NB4 (cell line): Measurements from ENCODE around the gene RASSF7.

ENCODE experiments used
- DNase-seq: peaks from one replicate; pipeline ENCODE4 v3.0.0; 2010; ENCODE audit warnings: low read depth
- H3K4me3 ChIP-seq: one replicate; pipeline ENCODE4 v1.5.1; 2011; ENCODE audit warnings: mild to moderate bottlenecking, low read depth, low read length, moderate library complexity
- MYC ChIP-seq: IDR thresholded peaks from 2 replicates; pipeline ENCODE4 v1.6.1; 2011; ENCODE audit warnings: low read depth, low read length
- POLR2A ChIP-seq: IDR thresholded peaks from 2 replicates; pipeline ENCODE4 v1.6.1; 2011; ENCODE audit warnings: mild to moderate bottlenecking; ENCODE audit not compliant: insufficient read length; ENCODE audit errors: extremely low read depth
- TF ChIP-seq, protein P1 (sequence below): IDR thresholded peaks from 2 replicates; pipeline ENCODE4 v1.6.1; 2011; ENCODE audit warnings: low read depth, low read length
- TF ChIP-seq, protein P2 (sequence below): IDR thresholded peaks from one replicate; pipeline ENCODE4 v1.5.1; 2012; ENCODE audit warnings: low read depth, low read length

RASSF7 gene

DNA sequence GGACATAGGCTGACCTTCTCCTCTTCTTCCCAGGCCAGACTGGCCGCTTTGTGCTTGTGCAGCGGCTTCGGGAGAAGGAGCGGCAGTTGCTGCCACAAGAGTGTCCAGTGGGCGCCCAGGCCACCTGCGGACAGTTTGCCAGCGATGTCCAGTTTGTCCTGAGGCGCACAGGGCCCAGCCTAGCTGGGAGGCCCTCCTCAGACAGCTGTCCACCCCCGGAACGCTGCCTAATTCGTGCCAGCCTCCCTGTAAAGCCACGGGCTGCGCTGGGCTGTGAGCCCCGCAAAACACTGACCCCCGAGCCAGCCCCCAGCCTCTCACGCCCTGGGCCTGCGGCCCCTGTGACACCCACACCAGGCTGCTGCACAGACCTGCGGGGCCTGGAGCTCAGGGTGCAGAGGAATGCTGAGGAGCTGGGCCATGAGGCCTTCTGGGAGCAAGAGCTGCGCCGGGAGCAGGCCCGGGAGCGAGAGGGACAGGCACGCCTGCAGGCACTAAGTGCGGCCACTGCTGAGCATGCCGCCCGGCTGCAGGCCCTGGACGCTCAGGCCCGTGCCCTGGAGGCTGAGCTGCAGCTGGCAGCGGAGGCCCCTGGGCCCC lies 1.4 kb downstream of the RASSF7 start:
- no peak for DNase-seq
- TF ChIP-seq, protein P1, sequence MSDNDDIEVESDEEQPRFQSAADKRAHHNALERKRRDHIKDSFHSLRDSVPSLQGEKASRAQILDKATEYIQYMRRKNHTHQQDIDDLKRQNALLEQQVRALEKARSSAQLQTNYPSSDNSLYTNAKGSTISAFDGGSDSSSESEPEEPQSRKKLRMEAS, result no peak
- TF ChIP-seq, protein P2, sequence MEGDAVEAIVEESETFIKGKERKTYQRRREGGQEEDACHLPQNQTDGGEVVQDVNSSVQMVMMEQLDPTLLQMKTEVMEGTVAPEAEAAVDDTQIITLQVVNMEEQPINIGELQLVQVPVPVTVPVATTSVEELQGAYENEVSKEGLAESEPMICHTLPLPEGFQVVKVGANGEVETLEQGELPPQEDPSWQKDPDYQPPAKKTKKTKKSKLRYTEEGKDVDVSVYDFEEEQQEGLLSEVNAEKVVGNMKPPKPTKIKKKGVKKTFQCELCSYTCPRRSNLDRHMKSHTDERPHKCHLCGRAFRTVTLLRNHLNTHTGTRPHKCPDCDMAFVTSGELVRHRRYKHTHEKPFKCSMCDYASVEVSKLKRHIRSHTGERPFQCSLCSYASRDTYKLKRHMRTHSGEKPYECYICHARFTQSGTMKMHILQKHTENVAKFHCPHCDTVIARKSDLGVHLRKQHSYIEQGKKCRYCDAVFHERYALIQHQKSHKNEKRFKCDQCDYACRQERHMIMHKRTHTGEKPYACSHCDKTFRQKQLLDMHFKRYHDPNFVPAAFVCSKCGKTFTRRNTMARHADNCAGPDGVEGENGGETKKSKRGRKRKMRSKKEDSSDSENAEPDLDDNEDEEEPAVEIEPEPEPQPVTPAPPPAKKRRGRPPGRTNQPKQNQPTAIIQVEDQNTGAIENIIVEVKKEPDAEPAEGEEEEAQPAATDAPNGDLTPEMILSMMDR, result no peak
- no peak for TF ChIP-seq POLR2A
- no peak for TF ChIP-seq MYC
- no peak overlapping the region for H3K4me3 ChIP-seq

DNA sequence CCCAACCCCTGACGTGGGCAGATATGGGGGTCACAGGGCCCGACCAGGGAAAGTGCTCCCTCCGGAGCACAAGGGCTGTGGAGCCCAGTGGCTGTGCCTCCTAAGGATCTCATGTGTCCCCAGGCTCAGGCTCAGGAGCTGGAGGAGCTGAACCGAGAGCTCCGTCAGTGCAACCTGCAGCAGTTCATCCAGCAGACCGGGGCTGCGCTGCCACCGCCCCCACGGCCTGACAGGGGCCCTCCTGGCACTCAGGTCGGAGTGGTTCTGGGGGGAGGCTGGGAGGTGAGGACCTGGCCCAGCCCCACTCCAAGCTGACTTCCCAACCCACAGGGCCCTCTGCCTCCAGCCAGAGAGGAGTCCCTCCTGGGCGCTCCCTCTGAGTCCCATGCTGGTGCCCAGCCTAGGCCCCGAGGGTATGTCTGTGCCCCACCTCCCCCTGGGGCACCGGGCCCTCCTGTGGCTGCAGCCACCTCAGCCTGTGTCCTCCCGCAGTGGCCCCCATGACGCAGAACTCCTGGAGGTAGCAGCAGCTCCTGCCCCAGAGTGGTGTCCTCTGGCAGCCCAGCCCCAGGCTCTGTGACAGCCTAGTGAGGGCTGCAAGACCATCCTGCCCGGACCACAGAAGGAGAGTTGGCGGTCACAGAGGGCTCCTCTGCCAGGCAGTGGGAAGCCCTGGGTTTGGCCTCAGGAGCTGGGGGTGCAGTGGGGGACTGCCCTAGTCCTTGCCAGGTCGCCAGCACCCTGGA lies 2.5 kb downstream of the RASSF7 start:
- no peak for DNase-seq
- TF ChIP-seq POLR2A, result no peak
- TF ChIP-seq, protein P2, result no peak
- TF ChIP-seq, protein P1, result no peak
- no peak for TF ChIP-seq MYC
- no peak overlapping the region for H3K4me3 ChIP-seq

DNA sequence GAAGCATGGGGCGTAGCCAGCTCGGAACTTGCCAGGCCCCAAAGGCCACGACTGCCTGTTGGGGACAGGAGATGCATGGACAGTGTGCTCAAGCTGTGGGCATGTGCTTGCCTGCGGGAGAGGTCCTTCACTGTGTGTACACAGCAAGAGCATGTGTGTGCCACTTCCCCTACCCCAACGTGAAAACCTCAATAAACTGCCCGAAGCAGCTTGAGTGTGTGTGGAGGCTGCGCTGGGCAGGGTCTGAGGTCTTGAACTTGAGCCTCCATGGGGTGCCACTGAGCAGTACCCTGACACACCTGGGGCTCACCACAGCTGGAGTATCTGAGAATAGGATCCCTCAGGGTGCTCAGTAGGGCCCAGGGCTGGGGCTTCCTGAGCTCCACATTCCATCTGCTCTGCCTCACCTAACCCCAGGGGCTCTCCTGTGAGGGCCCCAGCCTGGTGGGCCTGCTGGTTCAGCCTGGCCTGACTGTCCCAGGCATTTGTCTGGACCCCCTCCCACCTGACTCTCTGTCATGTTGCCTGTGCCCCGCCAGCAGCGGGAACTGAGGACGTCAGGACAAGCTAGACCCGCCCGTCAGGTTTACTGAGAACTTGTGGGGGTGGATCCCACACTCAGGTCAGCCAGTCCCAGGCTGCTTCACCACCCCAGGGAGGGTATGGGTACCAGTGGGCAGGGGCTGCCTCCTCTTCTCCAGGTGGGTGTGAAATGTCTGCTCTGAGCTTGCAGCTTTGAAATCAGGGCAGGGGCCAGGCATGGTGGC lies 3.2 kb downstream of the RASSF7 start:
- no peak for DNase-seq
- TF ChIP-seq MYC (no peak), POLR2A (no peak)
- TF ChIP-seq, protein P2, result no peak
- TF ChIP-seq, protein P1, result no peak
- no peak overlapping the region for H3K4me3 ChIP-seq

DNA sequence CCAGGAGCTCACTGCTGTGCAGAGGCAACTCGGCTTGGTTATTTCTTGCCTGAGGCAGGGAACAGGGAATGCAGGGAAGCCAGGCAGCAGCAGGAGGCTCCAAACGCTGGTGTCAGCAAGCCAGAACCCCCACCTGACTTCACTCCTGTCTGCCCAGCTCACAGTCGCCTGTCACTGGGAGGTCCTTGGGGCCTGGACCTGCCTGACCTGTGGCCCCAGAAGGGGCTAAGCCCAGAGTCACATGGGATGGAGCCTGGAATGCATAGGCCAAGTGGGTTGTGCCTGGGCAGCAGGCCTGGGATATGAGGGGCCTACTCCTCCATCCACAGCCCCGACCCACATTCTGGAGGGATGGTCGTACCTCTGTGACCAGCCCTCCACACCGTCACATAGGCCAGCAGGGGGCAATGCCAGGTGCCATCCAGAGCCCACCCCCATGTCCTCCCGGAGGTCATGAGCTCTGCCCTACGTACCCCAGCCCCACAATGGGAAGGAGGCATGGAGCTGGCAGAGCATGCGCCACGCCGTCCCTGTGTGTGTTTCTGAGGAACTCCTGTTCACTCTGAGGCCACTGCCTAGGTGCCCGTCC lies 5.2 kb downstream of the RASSF7 start:
- TF ChIP-seq, protein P2, result no peak
- TF ChIP-seq MYC (no peak), POLR2A (no peak)
- TF ChIP-seq, protein P1, result no peak
- DNase-seq, result no peak
- H3K4me3 ChIP-seq, result no peak overlapping the region

DNA sequence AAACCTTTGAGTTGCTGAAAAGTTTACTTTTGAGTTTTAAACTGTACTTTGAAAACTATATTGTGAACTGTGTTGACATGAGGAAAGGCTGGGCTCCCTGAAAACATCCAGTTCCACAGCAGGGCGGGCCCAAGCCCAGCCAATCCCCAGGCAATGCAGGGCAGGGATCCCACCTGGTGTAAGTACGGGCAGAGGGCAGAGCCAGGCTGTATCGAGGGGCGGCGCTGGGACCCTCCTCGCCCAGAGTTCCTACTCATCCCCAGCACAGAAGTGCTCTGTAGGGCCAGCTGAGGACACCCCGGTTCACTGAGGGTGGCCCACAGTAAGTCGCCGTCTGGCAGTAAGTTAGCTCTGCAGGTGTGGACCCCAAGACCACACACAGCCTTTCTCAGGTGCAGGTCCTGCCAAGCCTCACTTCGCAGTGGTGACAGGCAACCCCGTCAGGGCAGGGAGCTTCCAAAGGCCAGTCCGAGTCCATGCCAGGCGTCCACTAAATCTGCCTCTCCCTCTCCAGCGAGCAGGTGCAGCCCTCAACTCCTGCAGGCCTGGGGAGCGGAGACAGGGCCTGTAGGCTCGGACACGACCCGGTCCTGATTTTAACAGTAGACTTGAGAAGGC lies 6.3 kb downstream of the RASSF7 start:
- peak overlapping the region; percentile 49 for H3K4me3 ChIP-seq
- DNase-seq, result no peak
- TF ChIP-seq, protein P2, result no peak
- TF ChIP-seq MYC, result no peak
- TF ChIP-seq POLR2A, result no peak
- TF ChIP-seq, protein P1, result no peak
